Endothelial cell of umbilical vein (primary cell): ENCODE results near the gene SLC13A5. TPM values are rescaled to one million over a fixed set of nuclear protein-coding genes. Genes with fewer than 3 reads are reported as not detected.
"Not testable (repeated sequence)": the region's sequence is repeated elsewhere in the genome, so short reads cannot be mapped to it uniquely, and the experiment has no call there.

Experiments used
- BruUV-seq: library from RNA; stranded (reverse); fragments of 400-500 nt; replicated peaks from 2 replicates; lab custom pipeline; 2021; lab: Mats Ljungman, UMichigan
- CTCF ChIA-PET: fragments of 300-600, 350-600 bp; sonication (Branson Sonifier 250); formaldehyde crosslinking; loops from one replicate; lab custom pipeline; 2021; ENCODE audit warnings: antibody characterized with exemption, inconsistent platforms; lab: Charles Lee
- POLR2A ChIA-PET: fragments of 300-600, 350-600 bp; sonication (Branson Sonifier 250); formaldehyde crosslinking; loops from one replicate; lab custom pipeline; 2021; ENCODE audit warnings: antibody characterized with exemption, inconsistent platforms; lab: Charles Lee
- DNase-seq: peaks from one replicate; pipeline ENCODE4 v3.0.0-alpha.2; 2011; ENCODE audit warnings: low read depth, low spot score
- FAIRE-seq: peaks from 2 replicates; lab custom pipeline; 2011; peaks lifted over from hg19 to GRCh38; lab: Jason Lieb, UNC
- H2AFZ ChIP-seq: 2 replicates; pipeline ENCODE4 v1.6.0; 2012; ENCODE audit warnings: low read depth, low read length, control low read depth, inconsistent platforms
- H3K27ac ChIP-seq: 2 replicates; pipeline ENCODE4 v1.5.1; 2011; ENCODE audit warnings: low read depth, mild to moderate bottlenecking, control low read depth, low read length, moderate library complexity; ENCODE audit not compliant: insufficient read depth
- H3K27me3 ChIP-seq, 2 experiments: 2 replicates each; pipeline versions ENCODE4 v1.6.0 to v1.6.1; 2011; ENCODE audit warnings: low read length in 2 of 2, mixed read lengths in 1 of 2; ENCODE audit not compliant: control insufficient read depth in 2 of 2, insufficient read depth in 2 of 2
- H3K36me3 ChIP-seq, 2 experiments: 2 replicates in 1 of 2; 3 replicates in 1 of 2; pipeline ENCODE4 v1.5.1; 2011; ENCODE audit warnings: low read length in 2 of 2, mild to moderate bottlenecking in 1 of 2, moderate library complexity in 1 of 2; ENCODE audit not compliant: control insufficient read depth in 2 of 2, insufficient read depth in 2 of 2; ENCODE audit errors: extremely low read depth in 1 of 2
- H3K4me1 ChIP-seq: 3 replicates; pipeline ENCODE4 v1.5.1; 2011; ENCODE audit warnings: mild to moderate bottlenecking, low read length; ENCODE audit not compliant: control insufficient read depth, insufficient read depth; ENCODE audit errors: extremely low read depth
- H3K4me2 ChIP-seq: 2 replicates; pipeline ENCODE4 v1.6.1; 2011; ENCODE audit warnings: low read length, control low read depth, mixed read lengths; ENCODE audit not compliant: insufficient read depth
- H3K4me3 ChIP-seq, 3 experiments: fragments of 200-600 bp in 1 of 3; sonication (generic), shearing (Covaris generic) in 1 of 3; replicated peaks in 1 of 3; 2 replicates each; pipeline ENCODE4 v1.5.1; 2011 to 2016; ENCODE audit warnings: control low read depth in 3 of 3, low read length in 3 of 3, mild to moderate bottlenecking in 2 of 3, inconsistent platforms in 1 of 3, low read depth in 1 of 3, moderate library complexity in 1 of 3; ENCODE audit not compliant: insufficient read depth in 1 of 3
- H3K79me2 ChIP-seq: 2 replicates; pipeline ENCODE4 v1.6.0; 2012; ENCODE audit warnings: low read length, inconsistent platforms; ENCODE audit not compliant: control insufficient read depth, insufficient read depth
- H3K9ac ChIP-seq: replicated peaks from 2 replicates; pipeline ENCODE3; 2011; ENCODE audit warnings: low read length, control low read depth; ENCODE audit not compliant: insufficient read depth; ENCODE audit errors: extremely low read depth
- H3K9me1 ChIP-seq: replicated peaks from 3 replicates; pipeline ENCODE4 v1.6.0; 2011; ENCODE audit warnings: mild to moderate bottlenecking, low read length; ENCODE audit not compliant: control insufficient read depth, insufficient read depth; ENCODE audit errors: extremely low read depth
- H3K9me3 ChIP-seq: replicated peaks from 2 replicates; pipeline ENCODE4 v1.5.1; 2012; ENCODE audit warnings: low read length, inconsistent platforms; ENCODE audit not compliant: control insufficient read depth, insufficient read depth
- H4K20me1 ChIP-seq: replicated peaks from 2 replicates; pipeline ENCODE3; 2011; ENCODE audit warnings: mild to moderate bottlenecking, low read length; ENCODE audit not compliant: control insufficient read depth, insufficient read depth; ENCODE audit errors: extremely low read depth
- EZH2 ChIP-seq: IDR thresholded peaks from 2 replicates; pipeline ENCODE4 v1.6.1; 2012; ENCODE audit warnings: borderline replicate concordance, low read depth, mild to moderate bottlenecking, moderate library complexity, low read length, inconsistent platforms; ENCODE audit not compliant: severe bottlenecking
- FOS ChIP-seq: IDR thresholded peaks from 2 replicates; pipeline ENCODE4 v1.6.1; 2011; ENCODE audit warnings: mild to moderate bottlenecking, low read length, moderate library complexity, borderline replicate concordance; ENCODE audit not compliant: insufficient read depth
- GATA2 ChIP-seq: IDR thresholded peaks from 2 replicates; pipeline ENCODE4 v1.7.0; 2011; ENCODE audit warnings: low read depth, mild to moderate bottlenecking, moderate library complexity, mixed read lengths, low read length; ENCODE audit not compliant: insufficient read length, insufficient read depth
- JUN ChIP-seq: IDR thresholded peaks from 2 replicates; pipeline ENCODE4 v1.6.1; 2011; ENCODE audit warnings: borderline replicate concordance, low read depth; ENCODE audit not compliant: insufficient read length, insufficient read depth
- MYC ChIP-seq: IDR thresholded peaks from one replicate; pipeline ENCODE4 v1.6.1; 2011; ENCODE audit warnings: mild to moderate bottlenecking, low read depth, low read length
- POLR2A ChIP-seq: IDR thresholded peaks from 2 replicates; pipeline ENCODE4 v1.6.1; 2012; ENCODE audit warnings: low read depth, mild to moderate bottlenecking, control low read depth, low read length
- POLR2AphosphoS5 ChIP-seq: IDR thresholded peaks from 2 replicates; pipeline ENCODE4 v1.6.1; 2012; ENCODE audit warnings: low read depth, mild to moderate bottlenecking, control low read depth, low read length, moderate library complexity; ENCODE audit not compliant: insufficient read depth
- dilution Hi-C: fragments of 300-500 bp; cut with MboI; formaldehyde crosslinking; loops from one replicate; pipeline ENCODE4 v1.15.0; 2019; ENCODE audit warnings: low sequenced_read_pairs; ENCODE audit not compliant: extremely low pct_ligation_motif_present
- intact Hi-C: fragments of 100-400 bp; cut with micrococcal nuclease; formaldehyde crosslinking; loops from one replicate; pipeline ENCODE4 v1.10.0; 2022
- polyA plus RNA-seq, 4 experiments: library from polyadenylated mRNA; depleted of rRNA in 3 of 4; stranded (reverse) in 3 of 4; unstranded in 1 of 4; fragments of >200 nt; gene quantifications; 2 replicates each; pipeline versions ENCODE4 v1.2.1 to v1.2.3, GENCODE V29; 2011 to 2012; ENCODE audit warnings: missing spikeins in 1 of 4
- total RNA-seq: library from RNA; stranded (reverse); gene quantifications from 2 replicates; pipeline ENCODE4 v1.2.3, GENCODE V29; 2021
- TF ChIP-seq, protein P1 (sequence below), 2 donors: IDR thresholded peaks; 1 replicate in 1 of 2; 2 replicates in 1 of 2; pipeline ENCODE4 v1.5.1; 2011; ENCODE audit warnings: low read length in 2 of 2, mild to moderate bottlenecking in 2 of 2, moderate library complexity in 2 of 2, control low read depth in 1 of 2, inconsistent platforms in 1 of 2, low read depth in 1 of 2; ENCODE audit not compliant: insufficient read depth in 1 of 2; ENCODE audit errors: extremely low read depth in 1 of 2
- TF ChIP-seq, protein P2 (sequence below): IDR thresholded peaks from 2 replicates; pipeline ENCODE4 v1.6.1; 2011; ENCODE audit not compliant: insufficient read depth, insufficient read length

Gene SLC13A5
- total and polyA plus RNA-seq, 2 donors (not counting 3 experiments of a cell fraction or from before 2014, with no cell fraction given): 0.03 TPM; not detected in 1

DNA sequence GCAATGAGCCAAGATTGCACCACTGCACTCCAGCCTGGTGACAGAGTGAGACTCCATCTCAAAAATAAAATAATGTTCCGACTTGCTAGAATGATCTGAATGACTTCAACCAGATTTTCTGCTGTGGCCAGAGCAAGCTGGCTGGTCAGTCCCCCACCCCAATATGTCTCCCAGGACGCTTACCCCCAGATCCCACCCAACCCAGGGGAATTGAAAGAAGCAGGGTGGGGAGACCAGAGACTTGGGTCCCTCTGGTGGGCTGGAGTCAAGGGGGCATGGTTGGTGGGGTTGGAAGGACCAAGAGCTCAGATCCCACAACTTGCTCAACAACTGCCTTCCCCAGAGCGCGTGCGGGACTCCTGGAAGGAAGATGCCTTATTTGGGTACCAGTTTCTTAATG lies 54.8 kb downstream of the SLC13A5 start:
- H3K4me1 ChIP-seq, FAIRE-seq, POLR2A ChIA-PET, H3K4me3 ChIP-seq, H3K9ac ChIP-seq, intact Hi-C loops, H3K36me3 ChIP-seq, CTCF ChIA-PET, DNase-seq, H3K4me2 ChIP-seq, H3K79me2 ChIP-seq, dilution Hi-C loops, H2AFZ ChIP-seq, H3K27ac ChIP-seq, H3K9me3 ChIP-seq, H4K20me1 ChIP-seq, BruUV-seq, H3K9me1 ChIP-seq: not testable (repeated sequence)
- H3K27me3 ChIP-seq: peaks cover 41 to 56% of the 10 kb centered on the region in 2 experiments

DNA sequence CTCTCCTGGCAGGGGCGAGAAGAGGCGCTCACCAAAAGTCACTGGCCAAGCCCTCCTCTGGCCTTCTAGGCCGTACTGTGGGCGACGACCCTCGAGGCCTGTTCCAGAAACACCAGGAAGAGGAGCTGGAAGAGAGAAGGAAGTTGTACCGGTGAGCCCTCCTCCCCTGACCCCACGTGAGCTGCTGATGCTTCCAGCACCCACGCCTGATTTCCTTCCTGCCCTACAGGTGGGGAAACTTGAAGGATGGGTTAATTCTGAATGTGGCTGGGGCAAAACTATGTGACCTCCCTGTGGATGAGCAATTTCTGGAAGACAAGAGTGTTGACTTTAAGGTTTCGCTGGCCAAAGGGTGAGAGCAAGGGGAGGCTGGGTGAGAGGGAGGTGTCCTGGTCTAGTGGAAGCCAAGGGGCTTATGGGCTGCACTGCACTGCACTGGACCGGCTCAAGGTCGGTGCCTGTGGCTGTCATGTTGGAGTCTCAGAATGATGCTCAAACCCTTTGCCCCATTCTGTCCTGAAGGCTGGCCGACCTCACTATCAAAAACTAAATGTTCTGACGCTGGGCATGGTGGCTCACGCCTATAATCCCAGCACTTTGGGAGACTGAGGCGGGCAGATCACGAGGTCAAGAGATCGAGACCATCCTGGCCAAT lies 55.4 kb downstream of the SLC13A5 start:
- H3K9me1 ChIP-seq: no peaks in the 10 kb centered on the region
- H3K36me3 ChIP-seq: no peaks in the 10 kb centered on the region
- no TSS peak for BruUV-seq
- no peak overlapping the region for H3K4me3 ChIP-seq
- intact Hi-C loops: no loop called here
- H2AFZ ChIP-seq: no peak overlapping the region
- CTCF ChIA-PET: interaction anchor here (0.9 kb wide), 1 partner anchor 8 kb away, joined by 3 read pairs; no protein-coding TSS in a partner anchor
- H4K20me1 ChIP-seq: no peaks in the 10 kb centered on the region
- dilution Hi-C loops: no loop called here
- H3K27ac ChIP-seq: no peak overlapping the region
- H3K4me2 ChIP-seq: no peak overlapping the region
- H3K79me2 ChIP-seq: no peaks in the 10 kb centered on the region
- TF ChIP-seq, protein P1, sequence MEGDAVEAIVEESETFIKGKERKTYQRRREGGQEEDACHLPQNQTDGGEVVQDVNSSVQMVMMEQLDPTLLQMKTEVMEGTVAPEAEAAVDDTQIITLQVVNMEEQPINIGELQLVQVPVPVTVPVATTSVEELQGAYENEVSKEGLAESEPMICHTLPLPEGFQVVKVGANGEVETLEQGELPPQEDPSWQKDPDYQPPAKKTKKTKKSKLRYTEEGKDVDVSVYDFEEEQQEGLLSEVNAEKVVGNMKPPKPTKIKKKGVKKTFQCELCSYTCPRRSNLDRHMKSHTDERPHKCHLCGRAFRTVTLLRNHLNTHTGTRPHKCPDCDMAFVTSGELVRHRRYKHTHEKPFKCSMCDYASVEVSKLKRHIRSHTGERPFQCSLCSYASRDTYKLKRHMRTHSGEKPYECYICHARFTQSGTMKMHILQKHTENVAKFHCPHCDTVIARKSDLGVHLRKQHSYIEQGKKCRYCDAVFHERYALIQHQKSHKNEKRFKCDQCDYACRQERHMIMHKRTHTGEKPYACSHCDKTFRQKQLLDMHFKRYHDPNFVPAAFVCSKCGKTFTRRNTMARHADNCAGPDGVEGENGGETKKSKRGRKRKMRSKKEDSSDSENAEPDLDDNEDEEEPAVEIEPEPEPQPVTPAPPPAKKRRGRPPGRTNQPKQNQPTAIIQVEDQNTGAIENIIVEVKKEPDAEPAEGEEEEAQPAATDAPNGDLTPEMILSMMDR (IDR thresholded peaks at IDR 0.05; ENCODE audit: extremely low read depth in 1 of 2, insufficient read depth in 1 of 2, low read depth in 1 of 2, low read length in 2 of 2): no peak
- TF ChIP-seq FOS (no peak), POLR2A (no peak), EZH2 (no peak), POLR2AphosphoS5 (no peak), MYC (no peak), GATA2 (no peak), JUN (no peak)
- TF ChIP-seq, protein P2, sequence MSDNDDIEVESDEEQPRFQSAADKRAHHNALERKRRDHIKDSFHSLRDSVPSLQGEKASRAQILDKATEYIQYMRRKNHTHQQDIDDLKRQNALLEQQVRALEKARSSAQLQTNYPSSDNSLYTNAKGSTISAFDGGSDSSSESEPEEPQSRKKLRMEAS: no peak
- no peaks in the 10 kb centered on the region for H3K4me1 ChIP-seq
- FAIRE-seq (no peak), DNase-seq (no peak)
- H3K9ac ChIP-seq: no peak overlapping the region
- POLR2A ChIA-PET: no interaction called here
- H3K27me3 ChIP-seq: peaks cover 45 to 62% of the 10 kb centered on the region in 2 experiments
- H3K9me3 ChIP-seq: no peaks in the 10 kb centered on the region
